HepG2 (cell line): ENCODE measurements around the gene DAPK1. TPM values are rescaled to one million over a fixed set of nuclear protein-coding genes. Genes with fewer than 3 reads are reported as not detected.
A peak's percentile ranks its signal among the peaks of the same experiment; 100 is the strongest.

Source experiments
- CENPX ChIP-seq: sonication (generic); formaldehyde crosslinking; IDR thresholded peaks from 2 replicates; pipeline ENCODE4 v1.9.0; 2021; ENCODE audit warnings: mild to moderate bottlenecking, missing genetic modification reagents, moderate library complexity
- HMG20B ChIP-seq: conservative IDR thresholded peaks from 2 replicates; pipeline ENCODE4 v1.6.1; 2016; ENCODE audit warnings: missing genetic modification reagents, missing compliant biosample characterization
- HNF4G ChIP-seq, 2 experiments: sonication (generic) in 1 of 2; formaldehyde crosslinking in 1 of 2; IDR thresholded peaks; 2 replicates each; pipeline versions ENCODE4 v1.4.0 to v1.6.1; 2011 to 2020; ENCODE audit warnings: borderline replicate concordance in 2 of 2, low read depth in 2 of 2, mild to moderate bottlenecking in 2 of 2, low read length in 1 of 2, missing genetic modification reagents in 1 of 2, moderate library complexity in 1 of 2
- KLF11 ChIP-seq: IDR thresholded peaks from 2 replicates; pipeline ENCODE4 v1.6.1; 2016; ENCODE audit warnings: missing compliant biosample characterization
- KLF15 ChIP-seq: sonication (generic); formaldehyde crosslinking; IDR thresholded peaks from 2 replicates; pipeline ENCODE4 v1.8.1; 2023; ENCODE audit warnings: borderline replicate concordance, mild to moderate bottlenecking, inconsistent platforms, missing genetic modification reagents, mixed read lengths
- MXD4 ChIP-seq: IDR thresholded peaks from 2 replicates; pipeline ENCODE4 v1.6.1; 2016; ENCODE audit warnings: mild to moderate bottlenecking, missing biosample characterization, missing genetic modification reagents
- MXI1 ChIP-seq: IDR thresholded peaks from 3 replicates; pipeline ENCODE4 v1.6.1; 2012; ENCODE audit warnings: low read depth, low read length, inconsistent platforms, borderline replicate concordance
- PITX1 ChIP-seq: sonication (generic); formaldehyde crosslinking; IDR thresholded peaks from 2 replicates; pipeline ENCODE4 v1.5.1; 2020; ENCODE audit warnings: mild to moderate bottlenecking, missing genetic modification reagents
- SP4 ChIP-seq: sonication (generic); formaldehyde crosslinking; IDR thresholded peaks from 2 replicates; pipeline ENCODE4 v1.8.1; 2023; ENCODE audit warnings: mild to moderate bottlenecking, missing genetic modification reagents
- STAG1 ChIP-seq: sonication (generic); formaldehyde crosslinking; IDR thresholded peaks from 2 replicates; pipeline ENCODE4 v1.4.0; 2020; ENCODE audit warnings: missing genetic modification reagents
- TEAD2 ChIP-seq: sonication (generic); formaldehyde crosslinking; IDR thresholded peaks from 2 replicates; pipeline ENCODE4 v1.9.0; 2021; ENCODE audit warnings: missing genetic modification reagents
- ZNF136 ChIP-seq: sonication (generic); formaldehyde crosslinking; IDR thresholded peaks from 2 replicates; pipeline ENCODE4 v1.8.1; 2022; ENCODE audit warnings: low read depth, mild to moderate bottlenecking, moderate library complexity, missing genetic modification reagents
- ZNF432 ChIP-seq: sonication (generic); formaldehyde crosslinking; IDR thresholded peaks from 2 replicates; pipeline ENCODE4 v1.5.0; 2020; ENCODE audit warnings: missing genetic modification reagents, mild to moderate bottlenecking, borderline replicate concordance
- ZNF652 ChIP-seq: IDR thresholded peaks from 2 replicates; pipeline ENCODE4 v1.6.1; 2016; ENCODE audit warnings: low read depth, borderline replicate concordance
- ZNF709 ChIP-seq: sonication (generic); formaldehyde crosslinking; IDR thresholded peaks from 2 replicates; pipeline ENCODE4 v1.5.0; 2020; ENCODE audit warnings: mild to moderate bottlenecking, missing genetic modification reagents
- ZNF747 ChIP-seq: sonication (generic); formaldehyde crosslinking; IDR thresholded peaks from 2 replicates; pipeline ENCODE4 v1.8.1; 2023; ENCODE audit warnings: missing genetic modification reagents, mild to moderate bottlenecking, borderline replicate concordance
- polyA plus RNA-seq, 8 experiments: library from polyadenylated mRNA; depleted of rRNA in 3 of 8; stranded (reverse) in 7 of 8; unstranded in 1 of 8; fragments of >200 nt; fragmentation: Illumina TruSeq in 4 of 8; extraction: Trizol in 4 of 8; gene quantifications; 2 replicates each; pipeline versions ENCODE4 v1.2.1 to v1.2.3, GENCODE V29; 2011 to 2016; ENCODE audit warnings: low read depth in 4 of 8, missing spikeins in 1 of 8, mixed read lengths in 1 of 8; ENCODE audit not compliant: insufficient read depth in 1 of 8
- total RNA-seq, 5 experiments: library from RNA; depleted of rRNA; stranded (reverse); fragments of >200 nt; fragmentation: Illumina TruSeq; extraction: Trizol; gene quantifications; 2 replicates each; pipeline ENCODE4 v1.2.3, GENCODE V29; 2016; ENCODE audit warnings: low read depth in 1 of 5
- TF ChIP-seq, protein P1 (sequence below): sonication (generic); formaldehyde crosslinking; IDR thresholded peaks from 2 replicates; pipeline ENCODE4 v1.5.0; 2020; ENCODE audit warnings: mild to moderate bottlenecking, low read depth, missing genetic modification reagents, borderline replicate concordance
- TF ChIP-seq, protein P2 (sequence below): sonication (generic); formaldehyde crosslinking; IDR thresholded peaks from 2 replicates; pipeline ENCODE4 v1.9.0; 2021; ENCODE audit warnings: missing genetic modification reagents, borderline replicate concordance
- TF ChIP-seq, protein P3 (sequence below): sonication (generic); formaldehyde crosslinking; IDR thresholded peaks from 2 replicates; pipeline ENCODE4 v1.8.0; 2022; ENCODE audit warnings: mild to moderate bottlenecking, missing genetic modification reagents
- TF ChIP-seq, protein P4 (sequence below): sonication (generic); formaldehyde crosslinking; IDR thresholded peaks from 2 replicates; pipeline ENCODE4 v1.4.0; 2020; ENCODE audit warnings: mild to moderate bottlenecking, missing genetic modification reagents
- TF ChIP-seq, protein P5 (sequence below): sonication (generic); formaldehyde crosslinking; IDR thresholded peaks from 2 replicates; pipeline ENCODE4 v1.8.1; 2023; ENCODE audit warnings: missing genetic modification reagents, mild to moderate bottlenecking, borderline replicate concordance
- TF ChIP-seq, protein P6 (sequence below): sonication (generic); formaldehyde crosslinking; IDR thresholded peaks from 2 replicates; pipeline ENCODE4 v1.4.0; 2020; ENCODE audit warnings: missing genetic modification reagents, borderline replicate concordance

The DAPK1 gene
- total and polyA plus RNA-seq, 2 of the 13 experiments (the other 11 are each of a cell fraction or from before 2014, with no cell fraction given) = 35.7 to 35.9 TPM

DNA sequence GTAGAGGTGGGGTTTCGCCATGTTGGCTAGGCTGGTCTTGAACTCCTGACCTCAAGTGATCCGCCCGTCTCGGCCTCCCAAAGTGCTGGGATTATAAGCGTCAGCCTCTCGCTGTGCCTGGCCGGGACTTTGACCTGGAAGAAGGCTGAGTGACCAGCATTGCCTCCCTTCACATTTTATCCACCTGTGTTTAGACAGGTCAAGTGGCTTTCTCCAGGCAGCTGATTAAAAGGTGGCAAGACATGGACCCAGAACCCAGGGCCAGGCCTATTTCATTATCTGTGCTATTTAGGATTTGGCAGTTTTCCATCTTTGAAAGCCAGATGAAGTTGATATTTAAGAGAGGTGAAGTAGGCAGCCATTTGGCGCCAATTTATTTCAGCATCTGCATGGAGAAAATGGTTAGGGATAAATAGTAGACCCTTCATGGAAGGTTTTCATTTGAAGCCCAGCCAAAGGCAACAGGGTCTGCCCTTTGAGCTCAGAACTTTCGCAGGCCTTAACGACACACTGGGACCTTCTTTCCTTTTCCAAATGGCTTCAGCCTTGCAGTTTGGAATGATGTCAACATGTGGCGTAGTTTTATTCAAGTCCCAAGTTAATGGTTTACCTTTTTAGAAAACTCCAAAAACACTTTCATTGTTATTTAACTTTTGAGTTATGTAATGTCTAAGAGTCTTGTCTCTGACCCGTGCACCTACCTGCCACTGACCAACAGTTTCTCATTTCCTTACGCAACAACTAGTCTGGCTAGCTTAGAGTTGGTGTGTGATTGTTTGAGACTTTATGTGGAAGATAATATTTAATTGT, 8.4 kb downstream of the DAPK1 start (continued):
- TF ChIP-seq, protein P1, sequence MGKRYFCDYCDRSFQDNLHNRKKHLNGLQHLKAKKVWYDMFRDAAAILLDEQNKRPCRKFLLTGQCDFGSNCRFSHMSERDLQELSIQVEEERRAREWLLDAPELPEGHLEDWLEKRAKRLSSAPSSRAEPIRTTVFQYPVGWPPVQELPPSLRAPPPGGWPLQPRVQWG (CRISPR knock-in tag) = no peak
- TF ChIP-seq MXI1 = no peak
- peak; percentile 49; the same call in 1 of the 2 replicates for TF ChIP-seq ZNF709
- TF ChIP-seq HNF4G (IDR thresholded peaks at IDR 0.05; ENCODE audit: borderline replicate concordance, low read depth, low read length) = peak; percentile 50
- peak; percentile 44; the same call in 1 of the 2 replicates for TF ChIP-seq HNF4G (CRISPR knock-in tag; IDR thresholded peaks at IDR 0.05; ENCODE audit: borderline replicate concordance, low read depth)
- TF ChIP-seq, protein P2, sequence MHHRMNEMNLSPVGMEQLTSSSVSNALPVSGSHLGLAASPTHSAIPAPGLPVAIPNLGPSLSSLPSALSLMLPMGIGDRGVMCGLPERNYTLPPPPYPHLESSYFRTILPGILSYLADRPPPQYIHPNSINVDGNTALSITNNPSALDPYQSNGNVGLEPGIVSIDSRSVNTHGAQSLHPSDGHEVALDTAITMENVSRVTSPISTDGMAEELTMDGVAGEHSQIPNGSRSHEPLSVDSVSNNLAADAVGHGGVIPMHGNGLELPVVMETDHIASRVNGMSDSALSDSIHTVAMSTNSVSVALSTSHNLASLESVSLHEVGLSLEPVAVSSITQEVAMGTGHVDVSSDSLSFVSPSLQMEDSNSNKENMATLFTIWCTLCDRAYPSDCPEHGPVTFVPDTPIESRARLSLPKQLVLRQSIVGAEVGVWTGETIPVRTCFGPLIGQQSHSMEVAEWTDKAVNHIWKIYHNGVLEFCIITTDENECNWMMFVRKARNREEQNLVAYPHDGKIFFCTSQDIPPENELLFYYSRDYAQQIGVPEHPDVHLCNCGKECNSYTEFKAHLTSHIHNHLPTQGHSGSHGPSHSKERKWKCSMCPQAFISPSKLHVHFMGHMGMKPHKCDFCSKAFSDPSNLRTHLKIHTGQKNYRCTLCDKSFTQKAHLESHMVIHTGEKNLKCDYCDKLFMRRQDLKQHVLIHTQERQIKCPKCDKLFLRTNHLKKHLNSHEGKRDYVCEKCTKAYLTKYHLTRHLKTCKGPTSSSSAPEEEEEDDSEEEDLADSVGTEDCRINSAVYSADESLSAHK = no peak
- TF ChIP-seq, protein P3, sequence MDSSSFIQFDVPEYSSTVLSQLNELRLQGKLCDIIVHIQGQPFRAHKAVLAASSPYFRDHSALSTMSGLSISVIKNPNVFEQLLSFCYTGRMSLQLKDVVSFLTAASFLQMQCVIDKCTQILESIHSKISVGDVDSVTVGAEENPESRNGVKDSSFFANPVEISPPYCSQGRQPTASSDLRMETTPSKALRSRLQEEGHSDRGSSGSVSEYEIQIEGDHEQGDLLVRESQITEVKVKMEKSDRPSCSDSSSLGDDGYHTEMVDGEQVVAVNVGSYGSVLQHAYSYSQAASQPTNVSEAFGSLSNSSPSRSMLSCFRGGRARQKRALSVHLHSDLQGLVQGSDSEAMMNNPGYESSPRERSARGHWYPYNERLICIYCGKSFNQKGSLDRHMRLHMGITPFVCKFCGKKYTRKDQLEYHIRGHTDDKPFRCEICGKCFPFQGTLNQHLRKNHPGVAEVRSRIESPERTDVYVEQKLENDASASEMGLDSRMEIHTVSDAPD = no peak
- TF ChIP-seq ZNF747 (CRISPR knock-in tag) = no peak
- TF ChIP-seq TEAD2 = no peak
- no peak for TF ChIP-seq KLF15
- no peak; the same call in 1 of the 2 replicates for TF ChIP-seq HMG20B (CRISPR knock-in tag)
- no peak for TF ChIP-seq MXD4 (CRISPR knock-in tag)
- TF ChIP-seq ZNF432 (CRISPR knock-in tag) = no peak
- TF ChIP-seq, protein P4, sequence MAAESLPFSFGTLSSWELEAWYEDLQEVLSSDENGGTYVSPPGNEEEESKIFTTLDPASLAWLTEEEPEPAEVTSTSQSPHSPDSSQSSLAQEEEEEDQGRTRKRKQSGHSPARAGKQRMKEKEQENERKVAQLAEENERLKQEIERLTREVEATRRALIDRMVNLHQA (CRISPR knock-in tag) = no peak
- TF ChIP-seq, protein P5, sequence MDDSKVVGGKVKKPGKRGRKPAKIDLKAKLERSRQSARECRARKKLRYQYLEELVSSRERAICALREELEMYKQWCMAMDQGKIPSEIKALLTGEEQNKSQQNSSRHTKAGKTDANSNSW (CRISPR knock-in tag) = no peak
- 0 out of 2 replicates have a peak, but pooled peaks have one; percentile 5 for TF ChIP-seq STAG1 (CRISPR knock-in tag)
- no peak for TF ChIP-seq SP4 (CRISPR knock-in tag)
- TF ChIP-seq ZNF652 = no peak
- TF ChIP-seq ZNF136 (CRISPR knock-in tag) = no peak
- TF ChIP-seq KLF11 (CRISPR knock-in tag) = no peak
- no peak for TF ChIP-seq CENPX
- no peak for TF ChIP-seq PITX1 (CRISPR knock-in tag)
- TF ChIP-seq, protein P6, sequence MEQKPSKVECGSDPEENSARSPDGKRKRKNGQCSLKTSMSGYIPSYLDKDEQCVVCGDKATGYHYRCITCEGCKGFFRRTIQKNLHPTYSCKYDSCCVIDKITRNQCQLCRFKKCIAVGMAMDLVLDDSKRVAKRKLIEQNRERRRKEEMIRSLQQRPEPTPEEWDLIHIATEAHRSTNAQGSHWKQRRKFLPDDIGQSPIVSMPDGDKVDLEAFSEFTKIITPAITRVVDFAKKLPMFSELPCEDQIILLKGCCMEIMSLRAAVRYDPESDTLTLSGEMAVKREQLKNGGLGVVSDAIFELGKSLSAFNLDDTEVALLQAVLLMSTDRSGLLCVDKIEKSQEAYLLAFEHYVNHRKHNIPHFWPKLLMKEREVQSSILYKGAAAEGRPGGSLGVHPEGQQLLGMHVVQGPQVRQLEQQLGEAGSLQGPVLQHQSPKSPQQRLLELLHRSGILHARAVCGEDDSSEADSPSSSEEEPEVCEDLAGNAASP (CRISPR knock-in tag) = no peak; the same call in 1 of the 2 replicates
